Neural cell (in vitro differentiated cells): ENCODE measurements around the gene KIF3B. TPM values are rescaled to one million over a fixed set of nuclear protein-coding genes. Genes with fewer than 3 reads are reported as not detected.

Source experiments
- H2AFZ ChIP-seq: fragments of 200-600, 300-800 bp; sonication (generic), shearing (Covaris generic); 2 replicates; pipeline ENCODE4 v1.6.0; 2014; ENCODE audit warnings: low read depth, mild to moderate bottlenecking, antibody characterized with exemption, low read length, moderate library complexity
- H3F3A ChIP-seq: fragments of 200-600 bp; shearing (Covaris generic); 2 replicates; pipeline ENCODE4 v1.6.1; 2016; ENCODE audit warnings: mild to moderate bottlenecking, moderate library complexity, mixed read lengths, antibody characterized with exemption, low read length; ENCODE audit not compliant: insufficient read depth, poor library complexity, severe bottlenecking
- H3K27ac ChIP-seq: fragments of 200-600, 300-800 bp; sonication (generic), shearing (Covaris generic); 2 replicates; pipeline ENCODE4 v1.5.1; 2014; ENCODE audit warnings: mild to moderate bottlenecking, low read length, moderate library complexity
- H3K27me3 ChIP-seq: fragments of 300-800, 200-600 bp; sonication (generic), shearing (Covaris generic); 2 replicates; pipeline ENCODE4 v1.6.0; 2014; ENCODE audit warnings: mild to moderate bottlenecking, low read depth, low read length, moderate library complexity; ENCODE audit not compliant: insufficient read depth
- H3K36me3 ChIP-seq: fragments of 300-800, 200-600 bp; sonication (generic), shearing (Covaris generic); 2 replicates; pipeline ENCODE4 v1.5.1; 2014; ENCODE audit warnings: mild to moderate bottlenecking, antibody characterized with exemption, low read length, moderate library complexity; ENCODE audit not compliant: insufficient read depth
- H3K4me2 ChIP-seq: fragments of 300-800, 200-600 bp; sonication (generic), shearing (Covaris generic); 2 replicates; pipeline ENCODE4 v1.6.0; 2014; ENCODE audit warnings: mild to moderate bottlenecking, low read length
- H3K4me3 ChIP-seq: fragments of 300-800, 200-600 bp; sonication (generic), shearing (Covaris generic); 2 replicates; pipeline ENCODE4 v1.5.1; 2014; ENCODE audit warnings: mild to moderate bottlenecking, low read length, moderate library complexity
- H3K79me2 ChIP-seq: fragments of 200-600 bp; shearing (Covaris generic); replicated peaks from 2 replicates; pipeline ENCODE4 v1.6.0; 2014; ENCODE audit warnings: mild to moderate bottlenecking, low read length, moderate library complexity; ENCODE audit not compliant: insufficient read depth
- H3K9ac ChIP-seq: fragments of 300-800, 200-600 bp; sonication (generic), shearing (Covaris generic); 2 replicates; pipeline ENCODE4 v1.6.1; 2016; ENCODE audit warnings: mild to moderate bottlenecking, low read length, mixed read lengths
- H3K9me2 ChIP-seq: fragments of 200-600 bp; shearing (Covaris generic); 2 replicates; pipeline ENCODE4 v1.6.1; 2016; ENCODE audit warnings: mild to moderate bottlenecking, low read length, mixed read lengths; ENCODE audit not compliant: insufficient read depth
- H3K9me3 ChIP-seq: fragments of 200-600, 300-800 bp; sonication (generic), shearing (Covaris generic); 2 replicates; pipeline ENCODE4 v1.6.1; 2016; ENCODE audit warnings: mild to moderate bottlenecking, mixed run types, low read length, moderate library complexity, mixed read lengths
- H4K20me1 ChIP-seq: fragments of 200-600 bp; shearing (Covaris generic); 2 replicates; pipeline ENCODE4 v1.6.1; 2016; ENCODE audit warnings: mild to moderate bottlenecking, mixed run types; ENCODE audit not compliant: insufficient read depth
- CTCF ChIP-seq: fragments of 450-650 bp; IDR thresholded peaks from 2 replicates; pipeline ENCODE4 v1.5.1; 2014; ENCODE audit warnings: antibody characterized with exemption, mild to moderate bottlenecking, moderate library complexity; ENCODE audit not compliant: poor library complexity, severe bottlenecking
- EP300 ChIP-seq: fragments of 450-650 bp; conservative IDR thresholded peaks from 2 replicates; pipeline ENCODE4 v1.6.1; 2014; ENCODE audit warnings: antibody characterized with exemption, mild to moderate bottlenecking, moderate library complexity; ENCODE audit not compliant: poor library complexity, severe bottlenecking
- EZH2 ChIP-seq: fragments of 200-600, 300-800 bp; shearing (Covaris generic), sonication (generic); IDR thresholded peaks from 2 replicates; pipeline ENCODE4 v1.6.1; 2014; ENCODE audit warnings: antibody characterized with exemption, low read length, borderline replicate concordance, mild to moderate bottlenecking; ENCODE audit not compliant: insufficient read depth, poor library complexity, severe bottlenecking
- MXI1 ChIP-seq: fragments of 450-650 bp; conservative IDR thresholded peaks from 2 replicates; pipeline ENCODE4 v1.6.1; 2014; ENCODE audit warnings: antibody characterized with exemption, mild to moderate bottlenecking; ENCODE audit not compliant: poor library complexity, severe bottlenecking
- POLR2AphosphoS5 ChIP-seq: IDR thresholded peaks from 2 replicates; pipeline ENCODE4 v1.6.1; 2012
- RAD21 ChIP-seq: fragments of 450-650 bp; conservative IDR thresholded peaks from 2 replicates; pipeline ENCODE4 v1.6.1; 2014; ENCODE audit warnings: antibody characterized with exemption, mild to moderate bottlenecking, moderate library complexity
- REST ChIP-seq: IDR thresholded peaks from 2 replicates; pipeline ENCODE4 v1.6.1; 2012; ENCODE audit warnings: borderline replicate concordance
- SMC3 ChIP-seq: fragments of 450-650 bp; conservative IDR thresholded peaks from 2 replicates; pipeline ENCODE4 v1.6.1; 2014; ENCODE audit warnings: antibody characterized with exemption, mild to moderate bottlenecking, moderate library complexity; ENCODE audit not compliant: poor library complexity
- TAF1 ChIP-seq: IDR thresholded peaks from 2 replicates; pipeline ENCODE4 v1.6.1; 2012; ENCODE audit warnings: low read depth
- polyA plus RNA-seq: library from polyadenylated mRNA; depleted of rRNA; stranded (reverse); fragments of >200 nt; gene quantifications from 2 replicates; pipeline ENCODE4 v1.2.3, GENCODE V29; 2014

The KIF3B gene
- polyA plus RNA-seq, 1 donor from 2014 or later = 49.4 TPM

GRCh38 chr20:32229251-32229747, 48.2 kb upstream of the KIF3B start:
- no peak overlapping the region for H3K27ac ChIP-seq
- peaks cover 20% of the 10 kb centered on the region for H3K36me3 ChIP-seq
- no peaks in the 10 kb centered on the region for H3F3A ChIP-seq
- H3K9me2 ChIP-seq = no peaks in the 10 kb centered on the region
- H3K27me3 ChIP-seq = no peaks in the 10 kb centered on the region
- TF ChIP-seq RAD21 (no peak), SMC3 (no peak), POLR2AphosphoS5 (no peak), REST (no peak), EP300 (no peak)
- no peak overlapping the region for H3K4me3 ChIP-seq
- H3K79me2 ChIP-seq = no peaks in the 10 kb centered on the region
- no peak overlapping the region for H2AFZ ChIP-seq
- no peak overlapping the region for H3K9ac ChIP-seq
- H4K20me1 ChIP-seq = no peaks in the 10 kb centered on the region
- no peak overlapping the region for H3K4me2 ChIP-seq
- H3K9me3 ChIP-seq = no peaks in the 10 kb centered on the region

GRCh38 chr20:32230707-32231106, 46.7 kb upstream of the KIF3B start:
- H3K4me2 ChIP-seq = no peak overlapping the region
- H3K9me2 ChIP-seq = no peaks in the 10 kb centered on the region
- no peaks in the 10 kb centered on the region for H3K9me3 ChIP-seq
- no peak overlapping the region for H3K4me3 ChIP-seq
- no peak overlapping the region for H2AFZ ChIP-seq
- H3K27ac ChIP-seq = no peak overlapping the region
- H3K27me3 ChIP-seq = no peaks in the 10 kb centered on the region
- H4K20me1 ChIP-seq = no peaks in the 10 kb centered on the region
- no peaks in the 10 kb centered on the region for H3F3A ChIP-seq
- TF ChIP-seq EZH2 (no peak), POLR2AphosphoS5 (no peak), SMC3 (no peak), TAF1 (no peak), MXI1 (no peak), REST (no peak), CTCF (no peak), RAD21 (no peak)
- H3K79me2 ChIP-seq = no peaks in the 10 kb centered on the region
- H3K9ac ChIP-seq = no peak overlapping the region
- peaks cover 23% of the 10 kb centered on the region for H3K36me3 ChIP-seq
